ENCODE data around the gene DPCD. TPM values are rescaled to one million over a fixed set of nuclear protein-coding genes. Genes with fewer than 3 reads are reported as not detected.

Gene DPCD
- total RNA-seq, 1 experiment from 2014 or later: 39.5 TPM

GRCh38 chr10:101575580-101576210, 12.4 kb upstream of the DPCD start (continued):
- TF ChIP-seq, protein P1, sequence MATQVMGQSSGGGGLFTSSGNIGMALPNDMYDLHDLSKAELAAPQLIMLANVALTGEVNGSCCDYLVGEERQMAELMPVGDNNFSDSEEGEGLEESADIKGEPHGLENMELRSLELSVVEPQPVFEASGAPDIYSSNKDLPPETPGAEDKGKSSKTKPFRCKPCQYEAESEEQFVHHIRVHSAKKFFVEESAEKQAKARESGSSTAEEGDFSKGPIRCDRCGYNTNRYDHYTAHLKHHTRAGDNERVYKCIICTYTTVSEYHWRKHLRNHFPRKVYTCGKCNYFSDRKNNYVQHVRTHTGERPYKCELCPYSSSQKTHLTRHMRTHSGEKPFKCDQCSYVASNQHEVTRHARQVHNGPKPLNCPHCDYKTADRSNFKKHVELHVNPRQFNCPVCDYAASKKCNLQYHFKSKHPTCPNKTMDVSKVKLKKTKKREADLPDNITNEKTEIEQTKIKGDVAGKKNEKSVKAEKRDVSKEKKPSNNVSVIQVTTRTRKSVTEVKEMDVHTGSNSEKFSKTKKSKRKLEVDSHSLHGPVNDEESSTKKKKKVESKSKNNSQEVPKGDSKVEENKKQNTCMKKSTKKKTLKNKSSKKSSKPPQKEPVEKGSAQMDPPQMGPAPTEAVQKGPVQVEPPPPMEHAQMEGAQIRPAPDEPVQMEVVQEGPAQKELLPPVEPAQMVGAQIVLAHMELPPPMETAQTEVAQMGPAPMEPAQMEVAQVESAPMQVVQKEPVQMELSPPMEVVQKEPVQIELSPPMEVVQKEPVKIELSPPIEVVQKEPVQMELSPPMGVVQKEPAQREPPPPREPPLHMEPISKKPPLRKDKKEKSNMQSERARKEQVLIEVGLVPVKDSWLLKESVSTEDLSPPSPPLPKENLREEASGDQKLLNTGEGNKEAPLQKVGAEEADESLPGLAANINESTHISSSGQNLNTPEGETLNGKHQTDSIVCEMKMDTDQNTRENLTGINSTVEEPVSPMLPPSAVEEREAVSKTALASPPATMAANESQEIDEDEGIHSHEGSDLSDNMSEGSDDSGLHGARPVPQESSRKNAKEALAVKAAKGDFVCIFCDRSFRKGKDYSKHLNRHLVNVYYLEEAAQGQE (IDR thresholded peaks at IDR 0.05; ENCODE audit: low read depth): no peak
- TF ChIP-seq ZFX (IDR thresholded peaks at IDR 0.05): no peak
- TF ChIP-seq ZBTB33 (IDR thresholded peaks at IDR 0.05; ENCODE audit: extremely low read depth, insufficient replicate concordance, low read length): no peak
- TF ChIP-seq YY1 (IDR thresholded peaks at IDR 0.05; ENCODE audit: extremely low read depth, insufficient replicate concordance, low read depth, low read length): no peak
- no peak for TF ChIP-seq SIN3A (IDR thresholded peaks at IDR 0.05; ENCODE audit: low read depth)
- no peak for TF ChIP-seq CEBPB (IDR thresholded peaks at IDR 0.05; ENCODE audit: low read depth)

All from HCT116 (cell line).